Measurements from ENCODE around the gene TELO2. TPM values are rescaled to one million over a fixed set of nuclear protein-coding genes. Genes with fewer than 3 reads are reported as not detected.

The TELO2 gene
- total and polyA plus RNA-seq, 4 donors = 12.9 to 19.3 (median 16.2) TPM

GRCh38 chr16:1512774-1513173 lies 19.6 kb downstream of the TELO2 start:
- no peak for TF ChIP-seq FOXA1 (IDR thresholded peaks at IDR 0.05)
- TF ChIP-seq ATF3 (IDR thresholded peaks at IDR 0.05) = no peak
- peak; percentile 88 for TF ChIP-seq NR2F2 (IDR thresholded peaks at IDR 0.05)
- peaks cover 0 to 4% (median under 1%) of the 10 kb centered on the region in 4 donors for H3K4me1 ChIP-seq (ENCODE audit: control insufficient read depth in 4 of 4, insufficient read depth in 4 of 4, low read length in 3 of 4)
- no peak overlapping the region for H3K4me3 ChIP-seq (ENCODE audit: low read depth in 1 of 3, low read length in 3 of 3)
- H3K27me3 ChIP-seq (ENCODE audit: control insufficient read depth in 4 of 4, insufficient read depth in 4 of 4, low read length in 3 of 4) = no peaks in the 10 kb centered on the region
- 83% methylated on average over 15 of the region's 15 CpGs for WGBS
- no peak for DNase-seq (ENCODE audit: low spot score)
- peaks cover 0 to 10% (median 3%) of the 10 kb centered on the region in 4 donors for H3K36me3 ChIP-seq (ENCODE audit: control insufficient read depth in 4 of 4, insufficient read depth in 3 of 4, low read depth in 1 of 4, low read length in 3 of 4)
- no peak overlapping the region for H3K9ac ChIP-seq (ENCODE audit: low read depth in 1 of 2, low read length in 2 of 2)
- H3K9me3 ChIP-seq (ENCODE audit: control insufficient read depth in 4 of 4, low read length in 3 of 4) = peaks cover 0 to 3% (median 0%) of the 10 kb centered on the region in 4 donors
- H3K27ac ChIP-seq (ENCODE audit: low read depth in 1 of 2, low read length in 2 of 2) = peak overlapping the region in 1 of 2 donors; percentile 54

GRCh38 chr16:1514507-1514906 lies 21.3 kb downstream of the TELO2 start:
- DNase-seq (ENCODE audit: low spot score) = no peak
- no peaks in the 10 kb centered on the region for H3K27me3 ChIP-seq (ENCODE audit: control insufficient read depth in 4 of 4, insufficient read depth in 4 of 4, low read length in 3 of 4)
- H3K27ac ChIP-seq (ENCODE audit: low read depth in 1 of 2, low read length in 2 of 2) = no peak overlapping the region
- no peak for TF ChIP-seq YY1 (IDR thresholded peaks at IDR 0.05)
- no peak for TF ChIP-seq EGR1 (IDR thresholded peaks at IDR 0.05; ENCODE audit: low read depth in 2 of 2)
- TF ChIP-seq HNF4A (conservative IDR thresholded peaks at IDR 0.05) = no peak
- TF ChIP-seq REST (IDR thresholded peaks at IDR 0.05) = no peak
- TF ChIP-seq ATF3 (IDR thresholded peaks at IDR 0.05) = no peak
- TF ChIP-seq CTCF (IDR thresholded peaks at IDR 0.05; ENCODE audit: low read depth, low read length, missing input control) = no peak
- no peak for TF ChIP-seq HNF4G (IDR thresholded peaks at IDR 0.05)
- no peak for TF ChIP-seq MAX (IDR thresholded peaks at IDR 0.05)
- TF ChIP-seq SP1 (IDR thresholded peaks at IDR 0.05) = no peak
- no peak for TF ChIP-seq FOXA2 (IDR thresholded peaks at IDR 0.05)
- no peak for TF ChIP-seq JUND (IDR thresholded peaks at IDR 0.05)
- no peak for TF ChIP-seq FOXA1 (IDR thresholded peaks at IDR 0.05)
- no peak for TF ChIP-seq RXRA (IDR thresholded peaks at IDR 0.05)
- no peak for TF ChIP-seq NR2F2 (IDR thresholded peaks at IDR 0.05)
- no peak for TF ChIP-seq RAD21 (IDR thresholded peaks at IDR 0.05)
- TF ChIP-seq ZBTB33 (IDR thresholded peaks at IDR 0.05) = no peak
- no peak for TF ChIP-seq TAF1 (conservative IDR thresholded peaks at IDR 0.05)
- no peak for TF ChIP-seq GABPA (IDR thresholded peaks at IDR 0.05 in 1 of 2, conservative IDR thresholded peaks at IDR 0.05 in 1 of 2)
- no peak overlapping the region for H3K9ac ChIP-seq (ENCODE audit: low read depth in 1 of 2, low read length in 2 of 2)
- peaks cover 0 to 4% (median under 1%) of the 10 kb centered on the region in 4 donors for H3K4me1 ChIP-seq (ENCODE audit: control insufficient read depth in 4 of 4, insufficient read depth in 4 of 4, low read length in 3 of 4)
- H3K36me3 ChIP-seq (ENCODE audit: control insufficient read depth in 4 of 4, insufficient read depth in 3 of 4, low read depth in 1 of 4, low read length in 3 of 4) = peaks cover 0 to 15% (median 4%) of the 10 kb centered on the region in 4 donors
- 94% methylated on average over 3 of the region's 3 CpGs for WGBS
- H3K4me3 ChIP-seq (ENCODE audit: low read depth in 1 of 3, low read length in 3 of 3) = no peak overlapping the region
- H3K9me3 ChIP-seq (ENCODE audit: control insufficient read depth in 4 of 4, low read length in 3 of 4) = peaks cover 0 to 3% (median 0%) of the 10 kb centered on the region in 4 donors
